Liver (tissue), 9 donors: ENCODE results near the gene ALPK3. TPM values are rescaled to one million over a fixed set of nuclear protein-coding genes. Genes with fewer than 3 reads are reported as not detected.

Experiments
- DNase-seq: peaks from one replicate; pipeline ENCODE4 v3.0.0-alpha.2; 2017; ENCODE audit warnings: low spot score
- H3K27ac ChIP-seq, 2 donors: one replicate each; pipeline ENCODE4 v1.7.0; 2013; ENCODE audit warnings: inconsistent platforms in 2 of 2, low read length in 2 of 2, control low read depth in 1 of 2, low read depth in 1 of 2, mild to moderate bottlenecking in 1 of 2
- H3K27me3 ChIP-seq, 4 donors: one replicate each; pipeline versions ENCODE4 v1.6.1 to v1.7.0; 2013; ENCODE audit warnings: low read length in 3 of 4, inconsistent platforms in 1 of 4, mild to moderate bottlenecking in 1 of 4, moderate library complexity in 1 of 4; ENCODE audit not compliant: control insufficient read depth in 4 of 4, insufficient read depth in 4 of 4
- H3K36me3 ChIP-seq, 4 donors: one replicate each; pipeline versions ENCODE4 v1.6.1 to v1.7.0; 2013; ENCODE audit warnings: low read length in 3 of 4, mild to moderate bottlenecking in 3 of 4, low read depth in 1 of 4, moderate library complexity in 1 of 4; ENCODE audit not compliant: control insufficient read depth in 4 of 4, insufficient read depth in 3 of 4
- H3K4me1 ChIP-seq, 4 donors: one replicate each; pipeline versions ENCODE4 v1.6.1 to v1.7.0; 2013; ENCODE audit warnings: low read length in 3 of 4, mild to moderate bottlenecking in 3 of 4, moderate library complexity in 1 of 4; ENCODE audit not compliant: control insufficient read depth in 4 of 4, insufficient read depth in 4 of 4
- H3K4me3 ChIP-seq, 3 donors: one replicate each; pipeline versions ENCODE4 v1.6.1 to v1.7.0; 2013; ENCODE audit warnings: low read length in 3 of 3, control low read depth in 1 of 3, low read depth in 1 of 3, mild to moderate bottlenecking in 1 of 3
- H3K9ac ChIP-seq, 2 donors: one replicate each; pipeline ENCODE4 v1.7.0; 2013; ENCODE audit warnings: low read length in 2 of 2, mild to moderate bottlenecking in 2 of 2, moderate library complexity in 2 of 2, control low read depth in 1 of 2, low read depth in 1 of 2
- H3K9me3 ChIP-seq, 4 donors: one replicate each; pipeline versions ENCODE4 v1.6.1 to v1.7.0; 2013; ENCODE audit warnings: low read length in 3 of 4; ENCODE audit not compliant: control insufficient read depth in 4 of 4
- EGR1 ChIP-seq, 2 donors: IDR thresholded peaks; 2 replicates each; pipeline ENCODE4 v1.6.1; 2016 to 2018; ENCODE audit warnings: antibody characterized with exemption in 2 of 2, low read depth in 2 of 2
- FOXA1 ChIP-seq: IDR thresholded peaks from 2 replicates; pipeline ENCODE4 v1.6.1; 2016; ENCODE audit warnings: antibody characterized with exemption
- FOXA2 ChIP-seq: IDR thresholded peaks from 2 replicates; pipeline ENCODE4 v1.6.1; 2016; ENCODE audit warnings: antibody characterized with exemption
- GABPA ChIP-seq, 2 donors: IDR thresholded peaks in 1 of 2; conservative IDR thresholded peaks in 1 of 2; 2 replicates each; pipeline ENCODE4 v1.6.1; 2016; ENCODE audit warnings: antibody characterized with exemption in 2 of 2, mild to moderate bottlenecking in 1 of 2, moderate library complexity in 1 of 2
- HNF4A ChIP-seq, 2 donors: conservative IDR thresholded peaks; 2 replicates each; pipeline ENCODE4 v1.6.1; 2016; ENCODE audit warnings: antibody characterized with exemption in 2 of 2, mild to moderate bottlenecking in 2 of 2
- HNF4G ChIP-seq: IDR thresholded peaks from 2 replicates; pipeline ENCODE4 v1.6.1; 2016; ENCODE audit warnings: antibody characterized with exemption
- JUND ChIP-seq, 2 donors: IDR thresholded peaks; 2 replicates each; pipeline ENCODE4 v1.6.1; 2016; ENCODE audit warnings: antibody characterized with exemption in 2 of 2
- NR2F2 ChIP-seq: IDR thresholded peaks from 2 replicates; pipeline ENCODE4 v1.6.1; 2016; ENCODE audit warnings: antibody characterized with exemption
- RAD21 ChIP-seq, 2 donors: IDR thresholded peaks; 2 replicates each; pipeline ENCODE4 v1.6.1; 2016; ENCODE audit warnings: antibody characterized with exemption in 2 of 2, mild to moderate bottlenecking in 2 of 2
- RXRA ChIP-seq, 2 donors: IDR thresholded peaks; 2 replicates each; pipeline ENCODE4 v1.6.1; 2017 to 2018; ENCODE audit warnings: antibody characterized with exemption in 2 of 2, mild to moderate bottlenecking in 1 of 2
- SP1 ChIP-seq: IDR thresholded peaks from 2 replicates; pipeline ENCODE4 v1.6.1; 2018; ENCODE audit warnings: antibody characterized with exemption, mild to moderate bottlenecking
- TAF1 ChIP-seq: conservative IDR thresholded peaks from 2 replicates; pipeline ENCODE4 v1.6.1; 2016; ENCODE audit warnings: antibody characterized with exemption, mild to moderate bottlenecking
- YY1 ChIP-seq: IDR thresholded peaks from 2 replicates; pipeline ENCODE4 v1.6.1; 2016; ENCODE audit warnings: antibody characterized with exemption, mild to moderate bottlenecking
- WGBS: extraction: QIAGEN DNeasy Blood & Tissue Kit; methylation state at CpG from one replicate; pipeline ENCODE4 v1.1.7; 2013; 5-methylcytosine and 5-hydroxymethylcytosine counted together
- polyA plus RNA-seq, 2 donors: library from polyadenylated mRNA; stranded (reverse) in 1 of 2; unstranded in 1 of 2; fragments of 200-250 nt in 1 of 2; fragments of >200 nt in 1 of 2; fragmentation: Nextera tagmentation in 1 of 2; extraction: Ambion mirVana in 1 of 2; gene quantifications; one replicate each; pipeline versions ENCODE4 v1.2.1 to v1.2.3, GENCODE V29; 2013 to 2015
- total RNA-seq, 2 donors: library from RNA; depleted of rRNA; stranded (reverse); fragments of >200 nt; gene quantifications; one replicate each; pipeline ENCODE4 v1.2.3, GENCODE V29; 2014
- TF ChIP-seq, protein P1 (sequence below): IDR thresholded peaks from 2 replicates; pipeline ENCODE4 v1.6.1; 2016; ENCODE audit warnings: antibody characterized with exemption, mild to moderate bottlenecking
- TF ChIP-seq, protein P2 (sequence below): fragments of 150-350 bp; IDR thresholded peaks from 2 replicates; pipeline ENCODE4 v1.5.1; 2017; ENCODE audit warnings: improper control_type of control experiment, low read depth, low read length; ENCODE audit not compliant: missing input control
- TF ChIP-seq, protein P3 (sequence below): IDR thresholded peaks from 2 replicates; pipeline ENCODE4 v1.6.1; 2016; ENCODE audit warnings: antibody characterized with exemption
- TF ChIP-seq, protein P4 (sequence below): IDR thresholded peaks from 2 replicates; pipeline ENCODE4 v1.6.1; 2016; ENCODE audit warnings: antibody characterized with exemption
- TF ChIP-seq, protein P5 (sequence below): IDR thresholded peaks from 2 replicates; pipeline ENCODE4 v1.6.1; 2016; ENCODE audit warnings: antibody characterized with exemption
- donor health status: healthy.
- donor health status: healthy.
- donor health status: healthy.
- donor health status: healthy.
- donor health status: healthy.

ALPK3 gene
- total and polyA plus RNA-seq, 4 donors: 0.96 to 10.0 (median 2.8) TPM

DNA sequence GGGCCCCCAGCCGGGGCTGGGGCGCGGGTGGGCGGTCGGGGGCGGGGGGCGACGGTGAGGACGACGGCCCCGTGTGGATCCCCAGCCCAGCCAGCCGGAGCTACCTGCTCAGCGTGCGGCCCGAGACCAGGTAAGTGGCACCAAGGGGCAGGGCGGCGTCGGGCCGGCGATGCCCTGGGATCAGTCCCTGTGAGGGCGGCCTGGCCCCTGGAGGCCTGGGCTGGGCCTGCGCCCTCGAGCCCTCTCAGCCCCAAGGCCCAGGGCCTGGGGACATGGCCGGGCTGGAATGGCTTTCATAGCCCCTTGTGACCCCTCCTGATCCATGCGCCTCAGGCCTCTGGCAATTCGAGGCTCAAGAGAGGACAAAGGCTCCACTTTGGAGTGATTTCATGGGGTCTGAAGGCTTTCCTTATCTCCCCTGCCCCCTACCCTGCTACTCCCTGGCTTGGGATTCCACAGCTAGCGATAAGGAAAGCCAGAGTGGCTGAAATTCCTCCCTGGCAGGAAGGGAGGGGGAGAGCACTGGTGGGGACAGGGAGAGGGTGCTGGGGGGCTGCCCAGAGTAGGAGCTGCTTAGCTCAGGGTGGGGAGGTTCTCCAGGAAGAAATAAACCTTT lies 418 bp downstream of the ALPK3 start:
- Histone ChIP-seq H3K27me3 (no peaks in the 10 kb centered on the region), H3K27ac (peak overlapping the region; percentile 90 to 92), H3K4me1 (peaks cover 11 to 27% (median 16%) of the 10 kb centered on the region in 4 donors), H3K9me3 (no peaks in the 10 kb centered on the region), H3K9ac (peak overlapping the region in 1 of 2 donors; percentile 56), H3K36me3 (no peaks in the 10 kb centered on the region), H3K4me3 (peak overlapping the region in 2 of 3 donors; percentile 3 to 33)
- 40% methylated on average over 27 of the region's 27 CpGs for WGBS
- no peak for TF ChIP-seq YY1
- peak in 1 of 2 donors; percentile 17 for TF ChIP-seq RAD21 (IDR thresholded peaks at IDR 0.05)
- DNase-seq: no peak

DNA sequence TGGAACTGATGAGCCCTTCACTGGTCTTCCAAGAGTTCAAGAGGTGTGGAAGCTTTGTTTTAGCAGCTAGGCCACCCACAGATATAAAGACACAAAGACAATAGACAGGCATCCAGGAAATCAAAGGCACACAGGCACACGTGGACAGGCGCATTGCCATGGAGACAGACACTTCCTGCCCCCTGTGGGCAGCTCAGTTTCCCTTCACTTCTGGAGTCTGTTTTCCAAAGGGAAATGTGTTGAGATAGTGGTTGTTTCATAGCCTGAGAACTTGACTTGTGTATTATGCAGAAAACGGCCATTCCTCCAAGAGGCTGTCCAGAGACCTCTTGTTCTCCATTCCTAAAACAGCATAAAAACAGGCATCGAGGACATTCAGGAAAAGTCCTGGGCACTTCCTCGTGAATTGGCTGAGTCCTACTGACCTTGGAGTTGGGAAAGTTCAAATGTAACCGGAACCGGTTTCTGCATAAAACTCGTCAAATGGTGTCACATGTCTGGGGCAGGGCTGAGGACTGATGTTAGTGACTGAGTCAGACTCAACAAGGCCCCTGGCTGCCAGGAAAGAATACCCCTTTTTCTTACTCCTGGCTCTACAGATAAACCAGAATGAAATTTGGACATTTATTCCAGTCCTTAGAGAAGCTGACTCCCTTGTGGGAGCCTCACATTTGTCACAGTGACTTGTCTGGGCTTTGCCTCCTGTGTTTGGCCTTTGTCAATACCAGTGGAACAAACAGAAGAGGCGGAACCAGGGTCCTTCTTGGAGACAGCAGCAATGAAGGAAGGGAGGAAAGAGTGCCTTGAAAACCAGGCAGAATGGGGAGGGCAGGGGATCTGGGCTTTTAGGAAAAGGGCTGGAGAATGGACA lies 1.3 kb downstream of the ALPK3 start:
- Histone ChIP-seq H3K27me3 (no peaks in the 10 kb centered on the region), H3K4me1 (peaks cover 11 to 32% (median 19%) of the 10 kb centered on the region in 4 donors), H3K9me3 (no peaks in the 10 kb centered on the region), H3K27ac (peak overlapping the region; percentile 90 to 92), H3K36me3 (no peaks in the 10 kb centered on the region), H3K4me3 (no peak overlapping the region), H3K9ac (peak overlapping the region; percentile 30 to 77)
- 36% methylated on average over 9 of the region's 9 CpGs for WGBS
- no peak for DNase-seq
- TF ChIP-seq, protein P1, sequence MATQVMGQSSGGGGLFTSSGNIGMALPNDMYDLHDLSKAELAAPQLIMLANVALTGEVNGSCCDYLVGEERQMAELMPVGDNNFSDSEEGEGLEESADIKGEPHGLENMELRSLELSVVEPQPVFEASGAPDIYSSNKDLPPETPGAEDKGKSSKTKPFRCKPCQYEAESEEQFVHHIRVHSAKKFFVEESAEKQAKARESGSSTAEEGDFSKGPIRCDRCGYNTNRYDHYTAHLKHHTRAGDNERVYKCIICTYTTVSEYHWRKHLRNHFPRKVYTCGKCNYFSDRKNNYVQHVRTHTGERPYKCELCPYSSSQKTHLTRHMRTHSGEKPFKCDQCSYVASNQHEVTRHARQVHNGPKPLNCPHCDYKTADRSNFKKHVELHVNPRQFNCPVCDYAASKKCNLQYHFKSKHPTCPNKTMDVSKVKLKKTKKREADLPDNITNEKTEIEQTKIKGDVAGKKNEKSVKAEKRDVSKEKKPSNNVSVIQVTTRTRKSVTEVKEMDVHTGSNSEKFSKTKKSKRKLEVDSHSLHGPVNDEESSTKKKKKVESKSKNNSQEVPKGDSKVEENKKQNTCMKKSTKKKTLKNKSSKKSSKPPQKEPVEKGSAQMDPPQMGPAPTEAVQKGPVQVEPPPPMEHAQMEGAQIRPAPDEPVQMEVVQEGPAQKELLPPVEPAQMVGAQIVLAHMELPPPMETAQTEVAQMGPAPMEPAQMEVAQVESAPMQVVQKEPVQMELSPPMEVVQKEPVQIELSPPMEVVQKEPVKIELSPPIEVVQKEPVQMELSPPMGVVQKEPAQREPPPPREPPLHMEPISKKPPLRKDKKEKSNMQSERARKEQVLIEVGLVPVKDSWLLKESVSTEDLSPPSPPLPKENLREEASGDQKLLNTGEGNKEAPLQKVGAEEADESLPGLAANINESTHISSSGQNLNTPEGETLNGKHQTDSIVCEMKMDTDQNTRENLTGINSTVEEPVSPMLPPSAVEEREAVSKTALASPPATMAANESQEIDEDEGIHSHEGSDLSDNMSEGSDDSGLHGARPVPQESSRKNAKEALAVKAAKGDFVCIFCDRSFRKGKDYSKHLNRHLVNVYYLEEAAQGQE: peak; percentile 19
- TF ChIP-seq, protein P2, sequence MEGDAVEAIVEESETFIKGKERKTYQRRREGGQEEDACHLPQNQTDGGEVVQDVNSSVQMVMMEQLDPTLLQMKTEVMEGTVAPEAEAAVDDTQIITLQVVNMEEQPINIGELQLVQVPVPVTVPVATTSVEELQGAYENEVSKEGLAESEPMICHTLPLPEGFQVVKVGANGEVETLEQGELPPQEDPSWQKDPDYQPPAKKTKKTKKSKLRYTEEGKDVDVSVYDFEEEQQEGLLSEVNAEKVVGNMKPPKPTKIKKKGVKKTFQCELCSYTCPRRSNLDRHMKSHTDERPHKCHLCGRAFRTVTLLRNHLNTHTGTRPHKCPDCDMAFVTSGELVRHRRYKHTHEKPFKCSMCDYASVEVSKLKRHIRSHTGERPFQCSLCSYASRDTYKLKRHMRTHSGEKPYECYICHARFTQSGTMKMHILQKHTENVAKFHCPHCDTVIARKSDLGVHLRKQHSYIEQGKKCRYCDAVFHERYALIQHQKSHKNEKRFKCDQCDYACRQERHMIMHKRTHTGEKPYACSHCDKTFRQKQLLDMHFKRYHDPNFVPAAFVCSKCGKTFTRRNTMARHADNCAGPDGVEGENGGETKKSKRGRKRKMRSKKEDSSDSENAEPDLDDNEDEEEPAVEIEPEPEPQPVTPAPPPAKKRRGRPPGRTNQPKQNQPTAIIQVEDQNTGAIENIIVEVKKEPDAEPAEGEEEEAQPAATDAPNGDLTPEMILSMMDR: no peak
- TF ChIP-seq RXRA (IDR thresholded peaks at IDR 0.05) (peak; percentile 49 to 75), JUND (IDR thresholded peaks at IDR 0.05) (no peak), HNF4A (conservative IDR thresholded peaks at IDR 0.05) (no peak), FOXA1 (no peak), FOXA2 (peak; percentile 41), RAD21 (IDR thresholded peaks at IDR 0.05) (peak in 1 of 2 donors; percentile 10), GABPA (IDR thresholded peaks at IDR 0.05 in 1 of 2, conservative IDR thresholded peaks at IDR 0.05 in 1 of 2) (peak in 1 of 2 donors; percentile 53), SP1 (peak; percentile 60), NR2F2 (peak; percentile 57), TAF1 (no peak), YY1 (peak; percentile 58), HNF4G (peak; percentile 6), EGR1 (IDR thresholded peaks at IDR 0.05; ENCODE audit: low read depth in 2 of 2) (peak; percentile 28 to 55)
- TF ChIP-seq, protein P3, sequence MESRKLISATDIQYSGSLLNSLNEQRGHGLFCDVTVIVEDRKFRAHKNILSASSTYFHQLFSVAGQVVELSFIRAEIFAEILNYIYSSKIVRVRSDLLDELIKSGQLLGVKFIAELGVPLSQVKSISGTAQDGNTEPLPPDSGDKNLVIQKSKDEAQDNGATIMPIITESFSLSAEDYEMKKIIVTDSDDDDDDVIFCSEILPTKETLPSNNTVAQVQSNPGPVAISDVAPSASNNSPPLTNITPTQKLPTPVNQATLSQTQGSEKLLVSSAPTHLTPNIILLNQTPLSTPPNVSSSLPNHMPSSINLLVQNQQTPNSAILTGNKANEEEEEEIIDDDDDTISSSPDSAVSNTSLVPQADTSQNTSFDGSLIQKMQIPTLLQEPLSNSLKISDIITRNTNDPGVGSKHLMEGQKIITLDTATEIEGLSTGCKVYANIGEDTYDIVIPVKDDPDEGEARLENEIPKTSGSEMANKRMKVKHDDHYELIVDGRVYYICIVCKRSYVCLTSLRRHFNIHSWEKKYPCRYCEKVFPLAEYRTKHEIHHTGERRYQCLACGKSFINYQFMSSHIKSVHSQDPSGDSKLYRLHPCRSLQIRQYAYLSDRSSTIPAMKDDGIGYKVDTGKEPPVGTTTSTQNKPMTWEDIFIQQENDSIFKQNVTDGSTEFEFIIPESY: no peak
- TF ChIP-seq, protein P4, sequence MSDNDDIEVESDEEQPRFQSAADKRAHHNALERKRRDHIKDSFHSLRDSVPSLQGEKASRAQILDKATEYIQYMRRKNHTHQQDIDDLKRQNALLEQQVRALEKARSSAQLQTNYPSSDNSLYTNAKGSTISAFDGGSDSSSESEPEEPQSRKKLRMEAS: peak; percentile 77
- TF ChIP-seq, protein P5, sequence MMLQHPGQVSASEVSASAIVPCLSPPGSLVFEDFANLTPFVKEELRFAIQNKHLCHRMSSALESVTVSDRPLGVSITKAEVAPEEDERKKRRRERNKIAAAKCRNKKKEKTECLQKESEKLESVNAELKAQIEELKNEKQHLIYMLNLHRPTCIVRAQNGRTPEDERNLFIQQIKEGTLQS: no peak
